Coronary artery (tissue), 2 donors: ENCODE data around the gene P2RX6.

Source experiments
- DNase-seq: peaks from one replicate; pipeline ENCODE4 v3.0.0-alpha.2; 2017; ENCODE audit warnings: low spot score
- H3K27ac ChIP-seq, 2 donors: fragments of 200-600 bp; sonication (generic); one replicate each; pipeline ENCODE4 v1.5.1; 2016 to 2019
- H3K4me3 ChIP-seq: fragments of 200-600 bp; sonication (generic); 2 replicates; pipeline ENCODE4 v1.5.1; 2016; ENCODE audit warnings: mild to moderate bottlenecking, moderate library complexity
- TF ChIP-seq, protein P1 (sequence below): fragments of 200-600 bp; sonication (generic); IDR thresholded peaks from one replicate; pipeline ENCODE4 v1.5.1; 2019; ENCODE audit warnings: antibody characterized with exemption

The P2RX6 gene

DNA sequence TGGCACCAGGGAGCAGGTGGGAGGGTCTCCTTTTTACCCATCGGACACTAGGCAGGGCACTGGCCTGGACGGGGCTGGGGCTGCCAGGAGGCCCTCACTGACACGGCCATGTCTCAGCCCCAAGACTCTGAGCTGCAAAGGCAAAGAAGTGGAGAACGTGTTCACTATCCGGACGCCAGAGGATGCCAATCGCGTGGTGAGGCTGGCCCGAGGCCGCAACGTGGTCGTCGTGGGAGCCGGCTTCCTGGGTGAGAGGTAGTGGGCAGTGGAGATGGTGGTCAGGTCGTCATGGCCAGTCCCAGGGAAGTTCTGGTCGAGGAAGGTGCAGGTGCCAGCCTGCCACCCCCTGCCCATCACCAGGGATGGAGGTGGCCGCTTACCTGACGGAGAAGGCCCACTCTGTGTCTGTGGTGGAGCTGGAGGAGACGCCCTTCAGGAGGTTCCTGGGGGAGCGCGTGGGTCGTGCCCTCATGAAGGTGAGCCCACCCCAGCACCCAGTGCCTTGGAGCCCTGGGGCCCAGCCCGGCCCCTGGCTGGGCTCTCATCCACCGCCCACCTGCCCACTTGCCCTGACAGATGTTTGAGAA, 38.6 kb upstream of the P2RX6 start:
- no peak for DNase-seq
- TF ChIP-seq, protein P1, sequence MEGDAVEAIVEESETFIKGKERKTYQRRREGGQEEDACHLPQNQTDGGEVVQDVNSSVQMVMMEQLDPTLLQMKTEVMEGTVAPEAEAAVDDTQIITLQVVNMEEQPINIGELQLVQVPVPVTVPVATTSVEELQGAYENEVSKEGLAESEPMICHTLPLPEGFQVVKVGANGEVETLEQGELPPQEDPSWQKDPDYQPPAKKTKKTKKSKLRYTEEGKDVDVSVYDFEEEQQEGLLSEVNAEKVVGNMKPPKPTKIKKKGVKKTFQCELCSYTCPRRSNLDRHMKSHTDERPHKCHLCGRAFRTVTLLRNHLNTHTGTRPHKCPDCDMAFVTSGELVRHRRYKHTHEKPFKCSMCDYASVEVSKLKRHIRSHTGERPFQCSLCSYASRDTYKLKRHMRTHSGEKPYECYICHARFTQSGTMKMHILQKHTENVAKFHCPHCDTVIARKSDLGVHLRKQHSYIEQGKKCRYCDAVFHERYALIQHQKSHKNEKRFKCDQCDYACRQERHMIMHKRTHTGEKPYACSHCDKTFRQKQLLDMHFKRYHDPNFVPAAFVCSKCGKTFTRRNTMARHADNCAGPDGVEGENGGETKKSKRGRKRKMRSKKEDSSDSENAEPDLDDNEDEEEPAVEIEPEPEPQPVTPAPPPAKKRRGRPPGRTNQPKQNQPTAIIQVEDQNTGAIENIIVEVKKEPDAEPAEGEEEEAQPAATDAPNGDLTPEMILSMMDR, result no peak
- no peak overlapping the region for H3K4me3 ChIP-seq
- H3K27ac ChIP-seq, result no peak overlapping the region

DNA sequence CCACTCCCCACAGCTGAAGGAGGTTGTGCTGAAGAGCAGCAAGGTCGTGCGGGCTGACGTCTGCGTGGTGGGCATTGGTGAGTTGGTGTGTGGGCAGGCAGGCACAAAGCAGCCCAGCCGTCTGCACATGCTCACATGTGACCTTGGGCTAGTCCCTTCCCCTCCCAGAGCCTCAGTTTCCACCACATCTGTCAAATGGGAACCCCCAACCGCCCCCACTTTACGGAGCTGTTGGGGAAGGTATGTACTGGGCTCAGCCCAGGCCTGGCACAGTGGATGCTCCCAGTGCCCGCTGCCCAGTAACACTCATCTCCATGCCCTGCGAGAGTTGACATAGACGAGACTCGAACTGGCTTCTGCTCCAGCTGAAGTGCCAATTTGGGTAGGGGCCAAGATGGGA, 37.9 kb upstream of the P2RX6 start:
- Histone ChIP-seq H3K4me3 (no peak overlapping the region), H3K27ac (no peak overlapping the region)
- TF ChIP-seq, protein P1, result no peak
- no peak for DNase-seq

DNA sequence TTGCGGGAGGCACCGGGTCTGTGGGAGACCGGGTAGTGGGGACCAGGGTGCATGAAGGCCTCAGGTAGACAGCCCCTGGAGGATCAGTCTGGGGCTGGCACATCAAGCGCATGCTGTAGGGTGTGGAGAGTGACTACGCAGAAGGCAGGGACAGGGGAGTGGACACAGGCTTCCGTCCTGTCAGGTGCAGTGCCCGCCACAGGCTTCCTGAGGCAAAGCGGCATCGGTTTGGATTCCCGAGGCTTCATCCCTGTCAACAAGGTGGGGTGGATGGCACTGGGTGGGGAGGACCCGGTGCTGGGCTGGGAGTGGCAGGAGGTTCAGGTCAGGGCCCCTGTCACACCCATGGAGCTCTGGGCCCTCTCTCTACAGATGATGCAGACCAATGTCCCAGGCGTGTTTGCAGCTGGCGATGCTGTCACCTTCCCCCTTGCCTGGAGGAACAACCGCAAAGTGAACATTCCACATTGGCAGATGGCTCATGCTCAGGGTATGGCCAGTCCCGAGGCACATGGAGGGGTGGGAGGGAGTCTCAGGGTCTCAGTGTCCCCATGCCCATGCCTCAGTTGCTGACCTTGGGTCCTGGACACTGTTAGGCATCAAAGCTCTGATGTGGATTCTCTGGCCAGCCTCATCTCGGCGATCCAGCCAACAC, 37.3 kb upstream of the P2RX6 start:
- TF ChIP-seq, protein P1, result no peak
- Histone ChIP-seq H3K27ac (no peak overlapping the region), H3K4me3 (no peak overlapping the region)
- DNase-seq, result no peak

DNA sequence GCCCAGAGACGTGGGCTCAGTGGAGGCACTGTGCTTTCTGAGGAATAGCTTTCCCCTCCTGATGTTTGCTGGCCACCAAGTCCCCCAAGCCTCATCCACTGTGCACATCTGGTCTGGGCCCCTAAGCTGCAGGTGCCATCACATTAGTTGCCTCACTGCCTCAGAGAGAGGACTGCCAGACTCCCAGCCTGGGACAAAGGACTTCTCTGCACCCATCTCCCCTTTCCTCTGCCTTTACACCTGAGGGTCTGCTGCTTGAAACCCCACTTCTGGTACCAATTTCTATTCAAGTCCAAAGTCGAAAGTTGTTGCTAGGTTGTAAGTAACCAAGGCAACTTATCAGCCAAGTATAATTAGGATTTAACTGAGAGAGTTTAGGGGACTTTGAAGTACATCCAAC, 36.5 kb upstream of the P2RX6 start:
- H3K4me3 ChIP-seq, result no peak overlapping the region
- TF ChIP-seq, protein P1, result no peak
- no peak overlapping the region for H3K27ac ChIP-seq
- DNase-seq, result no peak

DNA sequence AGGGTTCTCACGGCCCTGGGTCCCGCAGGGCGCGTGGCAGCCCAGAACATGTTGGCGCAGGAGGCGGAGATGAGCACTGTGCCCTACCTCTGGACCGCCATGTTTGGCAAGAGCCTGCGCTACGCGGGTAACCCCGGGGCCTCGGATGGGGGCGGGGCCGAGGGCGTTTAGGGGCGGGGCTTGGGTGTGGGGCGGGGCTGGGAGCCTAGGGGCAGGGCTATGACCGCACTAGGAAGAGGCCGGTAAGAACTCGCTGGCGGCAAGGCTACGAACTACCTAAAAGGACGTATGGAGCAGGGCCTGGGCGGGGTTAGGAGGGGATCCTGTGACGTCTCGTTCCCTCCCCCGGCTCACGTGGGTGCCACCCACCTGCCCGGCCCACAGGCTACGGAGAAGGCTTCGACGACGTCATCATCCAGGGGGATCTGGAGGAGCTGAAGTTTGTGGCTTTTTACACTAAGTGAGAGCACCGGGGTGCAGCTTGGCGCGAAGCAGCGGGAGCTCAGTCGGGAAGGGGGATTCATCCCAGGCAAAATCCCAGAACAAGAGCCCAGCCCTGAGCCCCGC, 35.6 kb upstream of the P2RX6 start:
- TF ChIP-seq, protein P1, result no peak
- DNase-seq, result no peak
- H3K4me3 ChIP-seq, result peak overlapping the region; percentile 30
- no peak overlapping the region for H3K27ac ChIP-seq

DNA sequence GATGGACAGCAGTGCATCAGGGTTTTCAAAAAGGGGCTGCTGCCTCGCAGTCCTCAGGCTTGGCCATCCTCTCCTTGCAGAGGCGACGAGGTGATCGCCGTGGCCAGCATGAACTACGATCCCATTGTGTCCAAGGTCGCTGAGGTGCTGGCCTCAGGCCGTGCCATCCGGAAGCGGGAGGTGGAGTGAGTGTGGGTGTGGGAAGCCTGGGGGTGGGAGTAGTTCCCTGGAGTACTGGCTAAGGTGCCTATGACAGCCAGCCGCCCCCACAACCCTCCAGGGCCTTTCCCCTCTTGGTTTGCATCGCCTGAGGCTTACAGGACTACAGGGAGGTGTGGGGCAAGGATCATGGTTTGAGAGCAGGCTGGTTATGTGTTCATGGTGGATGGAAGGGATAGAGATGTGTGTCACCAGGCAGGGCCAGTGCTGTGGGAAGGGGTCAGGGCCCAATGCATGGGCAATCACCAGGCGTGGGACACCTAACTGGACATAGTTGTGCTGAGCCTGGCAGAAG, 35.0 kb upstream of the P2RX6 start:
- H3K4me3 ChIP-seq, result peak overlapping the region; percentile 30
- no peak for DNase-seq
- H3K27ac ChIP-seq, result no peak overlapping the region
- TF ChIP-seq, protein P1, result no peak

DNA sequence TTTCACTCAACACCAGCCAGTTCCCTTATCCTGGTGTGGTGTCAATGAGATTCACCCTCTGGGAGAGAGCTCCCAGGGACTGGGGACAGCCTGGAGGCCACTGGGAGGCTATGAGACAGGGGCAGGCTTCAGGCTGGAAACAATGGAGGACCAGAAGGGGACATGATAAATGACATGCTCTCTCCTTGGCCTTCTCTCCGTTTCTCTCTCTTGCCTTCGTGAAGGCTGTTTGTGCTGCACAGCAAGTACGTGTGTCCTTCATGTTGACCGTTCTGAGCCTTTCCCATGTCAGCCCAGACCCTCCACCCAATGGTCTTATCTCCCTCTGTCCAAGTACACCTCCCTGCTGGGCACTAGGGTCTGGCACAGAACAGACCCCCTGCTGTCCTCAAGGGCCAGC, 34.4 kb upstream of the P2RX6 start:
- no peak for DNase-seq
- TF ChIP-seq, protein P1, result no peak
- Histone ChIP-seq H3K4me3 (no peak overlapping the region), H3K27ac (no peak overlapping the region)
